Thyroid gland (tissue), 4 donors: Measurements from ENCODE around the gene SIPA1L2. TPM values are rescaled to one million over a fixed set of nuclear protein-coding genes. Genes with fewer than 3 reads are reported as not detected.
A peak's percentile ranks its signal among the peaks of the same experiment; 100 is the strongest.
"Not testable (repeated sequence)": the region's sequence is repeated elsewhere in the genome, so short reads cannot be mapped to it uniquely, and the experiment has no call there.

ENCODE experiments used
- DNase-seq, 2 donors: peaks; one replicate each; pipeline ENCODE4 v3.0.0-alpha.2; 2019
- H3K27ac ChIP-seq, 3 donors: fragments of 200-600 bp; sonication (generic); 1 replicate in 2 of 3; 2 replicates in 1 of 3; pipeline ENCODE4 v1.5.1; 2016 to 2019; ENCODE audit warnings: mild to moderate bottlenecking in 1 of 3, moderate library complexity in 1 of 3
- H3K27me3 ChIP-seq: fragments of 200-600 bp; sonication (generic); one replicate; pipeline ENCODE4 v1.5.1; 2019
- H3K36me3 ChIP-seq, 2 donors: fragments of 200-600 bp; sonication (generic); one replicate each; pipeline ENCODE4 v1.5.1; 2016 to 2019
- H3K4me1 ChIP-seq, 2 donors: fragments of 200-600 bp; sonication (generic); one replicate each; pipeline ENCODE4 v1.5.1; 2017 to 2019
- H3K4me3 ChIP-seq, 3 donors: fragments of 200-600 bp; sonication (generic); replicated peaks in 1 of 3; 1 replicate in 2 of 3; 2 replicates in 1 of 3; pipeline ENCODE4 v1.5.1; 2016; ENCODE audit warnings: mild to moderate bottlenecking in 1 of 3
- H3K9me3 ChIP-seq: fragments of 200-600 bp; sonication (generic); one replicate; pipeline ENCODE4 v1.5.1; 2017
- POLR2A ChIP-seq, 2 donors: fragments of 450-650 bp; IDR thresholded peaks; one replicate each; pipeline ENCODE4 v1.6.1; 2017; ENCODE audit warnings: antibody characterized with exemption in 2 of 2, mild to moderate bottlenecking in 2 of 2, moderate library complexity in 1 of 2
- WGBS, 2 donors: methylation state at CpG; one replicate each; pipeline ENCODE4 v1.1.5; 2017; 5-methylcytosine and 5-hydroxymethylcytosine counted together
- intact Hi-C: fragments of 100-400 bp; cut with DNase I; formaldehyde crosslinking; loops from one replicate; pipeline ENCODE4 v1.15.1; 2023
- total RNA-seq, 4 donors: library from RNA; depleted of rRNA; stranded (reverse); fragments of >200 nt; gene quantifications; one replicate each; pipeline ENCODE4 v1.2.3, GENCODE V29; 2016
- TF ChIP-seq, protein P1 (sequence below), 6 experiments: fragments of 200-600 bp in 3 of 6; fragments of 450-650 bp in 3 of 6; sonication (generic) in 3 of 6; IDR thresholded peaks; one replicate each; pipeline ENCODE4 v1.5.1; 2016 to 2019; ENCODE audit warnings: antibody characterized with exemption in 6 of 6, mild to moderate bottlenecking in 2 of 6, inconsistent platforms in 1 of 6, moderate library complexity in 1 of 6

The SIPA1L2 gene
- total RNA-seq, 4 donors from 2014 or later = 15.6 to 44.9 (median 31.3) TPM

DNA sequence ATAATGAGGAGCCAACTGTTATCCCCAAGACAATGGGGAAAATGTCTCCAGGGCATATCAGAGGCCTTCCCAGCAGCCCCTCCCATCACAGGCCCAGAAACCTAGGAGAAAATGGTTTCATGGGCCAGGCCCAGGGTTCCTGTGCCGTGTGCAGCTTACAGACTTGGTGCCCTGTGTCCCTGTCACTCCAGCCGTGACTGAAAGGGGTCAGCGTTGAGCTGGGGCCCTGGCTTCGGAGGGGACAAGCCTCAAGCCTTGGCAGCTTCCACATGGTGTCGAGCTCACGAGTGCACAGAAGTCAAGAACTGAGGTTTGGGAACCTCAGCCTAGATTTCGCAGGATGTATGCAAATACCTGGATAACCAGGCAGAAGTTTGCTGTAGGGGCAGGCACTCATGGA lies 18.1 kb downstream of the SIPA1L2 start:
- H3K4me3 ChIP-seq = no peak overlapping the region
- no peaks in the 10 kb centered on the region for H3K36me3 ChIP-seq
- H3K9me3 ChIP-seq = no peaks in the 10 kb centered on the region
- TF ChIP-seq POLR2A (IDR thresholded peaks at IDR 0.05) = no peak
- TF ChIP-seq, protein P1, sequence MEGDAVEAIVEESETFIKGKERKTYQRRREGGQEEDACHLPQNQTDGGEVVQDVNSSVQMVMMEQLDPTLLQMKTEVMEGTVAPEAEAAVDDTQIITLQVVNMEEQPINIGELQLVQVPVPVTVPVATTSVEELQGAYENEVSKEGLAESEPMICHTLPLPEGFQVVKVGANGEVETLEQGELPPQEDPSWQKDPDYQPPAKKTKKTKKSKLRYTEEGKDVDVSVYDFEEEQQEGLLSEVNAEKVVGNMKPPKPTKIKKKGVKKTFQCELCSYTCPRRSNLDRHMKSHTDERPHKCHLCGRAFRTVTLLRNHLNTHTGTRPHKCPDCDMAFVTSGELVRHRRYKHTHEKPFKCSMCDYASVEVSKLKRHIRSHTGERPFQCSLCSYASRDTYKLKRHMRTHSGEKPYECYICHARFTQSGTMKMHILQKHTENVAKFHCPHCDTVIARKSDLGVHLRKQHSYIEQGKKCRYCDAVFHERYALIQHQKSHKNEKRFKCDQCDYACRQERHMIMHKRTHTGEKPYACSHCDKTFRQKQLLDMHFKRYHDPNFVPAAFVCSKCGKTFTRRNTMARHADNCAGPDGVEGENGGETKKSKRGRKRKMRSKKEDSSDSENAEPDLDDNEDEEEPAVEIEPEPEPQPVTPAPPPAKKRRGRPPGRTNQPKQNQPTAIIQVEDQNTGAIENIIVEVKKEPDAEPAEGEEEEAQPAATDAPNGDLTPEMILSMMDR (IDR thresholded peaks at IDR 0.05) = no peak
- H3K4me1 ChIP-seq = peaks cover 0 to 14% of the 10 kb centered on the region in 2 donors
- H3K27ac ChIP-seq = no peak overlapping the region
- no peaks in the 10 kb centered on the region for H3K27me3 ChIP-seq
- DNase-seq = no peak
- WGBS, 2 donors = 96 to 97% methylated on average over 7 of the region's 7 CpGs
- intact Hi-C loops = no loop called here

DNA sequence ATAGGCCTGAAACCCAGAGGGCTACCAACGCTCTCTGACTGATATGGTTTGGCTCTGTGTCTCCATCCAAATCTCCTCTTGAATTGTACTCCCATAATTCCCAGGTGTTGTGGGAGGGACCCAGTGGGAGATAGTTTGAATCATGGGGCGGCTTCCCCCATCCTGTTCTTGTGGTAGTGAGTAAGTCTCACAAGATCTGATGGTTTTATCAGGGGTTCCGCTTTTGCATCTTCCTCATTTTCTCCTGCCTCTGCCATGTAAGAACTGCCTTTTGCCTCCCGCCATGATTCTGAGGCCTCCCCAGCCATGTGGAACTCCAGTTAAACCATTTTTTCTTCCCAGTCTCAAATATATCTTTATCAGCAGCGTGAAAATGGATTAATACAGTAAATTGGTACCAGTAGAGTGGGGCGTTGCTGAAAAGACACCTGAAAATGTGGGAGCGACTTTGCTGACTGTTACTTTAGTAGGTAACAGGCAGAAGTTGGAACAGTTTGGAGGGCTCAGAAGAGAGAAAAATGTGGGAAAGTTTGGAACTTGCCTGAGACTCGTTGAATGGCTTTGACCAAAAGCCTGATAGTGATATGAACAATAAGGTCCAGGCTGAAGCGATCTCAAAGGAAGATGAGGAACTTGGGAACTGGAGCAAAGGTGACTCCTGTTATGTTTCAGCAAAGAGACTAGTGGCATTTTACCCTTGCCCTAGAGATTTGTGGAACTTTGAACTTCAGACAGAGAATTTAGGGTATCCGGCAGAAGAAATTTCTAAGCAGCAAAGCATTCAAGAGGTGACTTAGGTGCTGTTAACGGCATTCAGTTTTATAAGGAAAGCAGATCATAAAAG lies 18.8 kb downstream of the SIPA1L2 start:
- H3K27ac ChIP-seq, H3K9me3 ChIP-seq, H3K4me3 ChIP-seq, H3K36me3 ChIP-seq, H3K27me3 ChIP-seq, intact Hi-C loops, DNase-seq: not testable (repeated sequence)
- H3K4me1 ChIP-seq = peaks cover 0 to 14% of the 10 kb centered on the region in 2 donors
- WGBS, 2 donors = 85 to 88% methylated on average over 11 of the region's 11 CpGs

DNA sequence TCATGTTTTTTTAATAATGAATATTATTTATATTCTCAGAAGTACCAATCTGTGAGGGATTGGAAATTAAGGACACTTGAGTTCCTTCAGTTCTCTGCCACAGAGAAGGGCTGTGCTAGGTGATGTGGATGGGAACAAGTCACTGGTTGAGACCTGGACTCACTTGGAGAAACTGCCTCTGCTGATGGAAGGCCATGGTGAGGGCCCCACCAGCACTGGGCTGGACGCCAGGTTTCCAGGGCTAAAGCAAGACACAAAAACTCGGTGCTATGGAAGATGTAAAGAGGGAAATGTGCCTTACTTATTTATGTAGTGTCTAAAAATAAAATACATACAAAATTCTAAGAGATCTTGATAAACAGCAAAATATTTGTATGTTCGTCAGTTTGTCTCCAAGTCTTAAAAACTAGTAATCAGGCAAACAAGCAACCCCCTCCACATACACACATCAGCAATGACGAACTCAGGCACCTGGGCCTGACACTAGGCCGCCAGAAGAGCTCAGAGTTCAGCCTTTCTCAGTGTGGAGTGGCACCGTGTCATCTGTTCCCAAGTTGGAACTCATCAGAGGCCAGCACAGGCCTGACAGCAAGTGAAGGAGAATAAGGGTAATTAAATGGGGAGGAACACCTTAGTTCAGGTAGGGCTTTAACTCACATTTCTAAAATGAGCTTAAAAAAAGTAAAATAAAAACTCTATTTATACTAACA lies 19.6 kb downstream of the SIPA1L2 start:
- H3K27me3 ChIP-seq = no peaks in the 10 kb centered on the region
- H3K4me1 ChIP-seq = peaks cover 0 to 14% of the 10 kb centered on the region in 2 donors
- 88% methylated on average over 6 of the region's 6 CpGs for WGBS, 2 donors
- intact Hi-C loops = no loop called here
- no peaks in the 10 kb centered on the region for H3K36me3 ChIP-seq
- no peak for DNase-seq
- TF ChIP-seq, protein P1 (IDR thresholded peaks at IDR 0.05) = no peak
- TF ChIP-seq POLR2A (IDR thresholded peaks at IDR 0.05) = no peak
- H3K9me3 ChIP-seq = no peaks in the 10 kb centered on the region
- no peak overlapping the region for H3K27ac ChIP-seq
- no peak overlapping the region for H3K4me3 ChIP-seq

DNA sequence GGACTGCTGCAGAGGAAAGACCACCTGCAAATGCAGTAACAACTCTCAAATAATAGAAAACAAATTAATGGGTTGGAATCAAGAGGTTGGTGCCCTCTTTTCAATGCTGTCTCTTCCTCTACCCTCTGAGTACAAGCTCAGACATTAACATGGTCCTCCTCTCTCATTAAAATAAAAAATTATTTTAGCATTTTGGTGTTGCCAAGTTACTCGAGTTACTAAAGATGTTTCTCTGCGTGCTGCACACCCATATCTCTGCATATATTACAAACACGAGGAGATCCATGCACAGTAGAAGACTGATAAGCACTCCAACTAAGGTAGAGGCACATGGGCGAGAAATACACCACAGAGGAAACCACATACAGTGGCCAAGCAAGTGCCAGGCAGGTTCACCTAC lies 21.5 kb downstream of the SIPA1L2 start:
- Histone ChIP-seq H3K27me3 (no peaks in the 10 kb centered on the region), H3K4me1 (peaks cover 0 to 3% of the 10 kb centered on the region in 2 donors), H3K4me3 (no peak overlapping the region), H3K36me3 (no peaks in the 10 kb centered on the region), H3K27ac (no peak overlapping the region), H3K9me3 (no peaks in the 10 kb centered on the region)
- no peak for DNase-seq
- intact Hi-C loops = no loop called here
- WGBS, 2 donors = 89 to 94% methylated on average over 4 of the region's 4 CpGs
- TF ChIP-seq, protein P1 (IDR thresholded peaks at IDR 0.05) = no peak
- TF ChIP-seq POLR2A (IDR thresholded peaks at IDR 0.05) = no peak

DNA sequence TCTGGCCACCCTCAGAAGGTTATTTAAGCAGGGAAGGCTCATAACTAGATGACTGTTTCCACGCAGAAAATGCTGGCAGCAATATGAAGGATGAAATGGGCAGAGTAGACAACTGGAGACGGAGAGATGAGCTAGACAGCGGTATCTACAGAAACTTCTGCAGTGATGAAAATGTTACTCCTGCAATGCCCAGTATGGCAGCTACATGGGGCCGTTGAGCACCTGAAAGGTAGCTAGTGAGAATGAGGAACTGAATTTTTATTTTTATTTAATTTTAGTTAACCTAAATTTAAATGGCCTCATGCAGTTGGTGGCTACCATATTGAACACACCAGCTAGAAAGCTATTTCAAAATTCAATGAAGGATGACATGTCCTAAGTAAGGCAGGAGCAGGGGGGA lies 27.3 kb downstream of the SIPA1L2 start:
- TF ChIP-seq POLR2A (IDR thresholded peaks at IDR 0.05) = no peak
- TF ChIP-seq, protein P1 (IDR thresholded peaks at IDR 0.05) = peak in 1 of 6 experiments; percentile 14
- H3K36me3 ChIP-seq = no peaks in the 10 kb centered on the region
- no peaks in the 10 kb centered on the region for H3K27me3 ChIP-seq
- peaks cover 7 to 13% of the 10 kb centered on the region in 2 donors for H3K4me1 ChIP-seq
- DNase-seq = no peak
- H3K9me3 ChIP-seq = no peaks in the 10 kb centered on the region
- 94% methylated on average over 4 of the region's 4 CpGs for WGBS, 2 donors
- H3K27ac ChIP-seq = no peak overlapping the region
- intact Hi-C loops = no loop called here
- no peak overlapping the region for H3K4me3 ChIP-seq
